ENCODE results near the gene CBX6. TPM values are rescaled to one million over a fixed set of nuclear protein-coding genes. Genes with fewer than 3 reads are reported as not detected.

CBX6 gene
- total RNA-seq, 1 donor from 2014 or later, result 120 TPM

- Mint-ChIP-seq H3K4me3 (ENCODE audit: low read depth) (no peak overlapping the region), H3K27me3 (ENCODE audit: low read depth) (no peaks in the 10 kb centered on the region), H3K36me3 (ENCODE audit: low read depth) (no peaks in the 10 kb centered on the region), H3K9me3 (no peaks in the 10 kb centered on the region), H3K27ac (no peak overlapping the region), H3K4me1 (ENCODE audit: low read depth) (no peaks in the 10 kb centered on the region)
- intact Hi-C loops (cut with micrococcal nuclease), result no loop called here
- DNase-seq (ENCODE audit: low spot score), result no peak
These were observed 44.5 kb downstream of the CBX6 start for GRCh38 chr22:38827510-38827909.

GRCh38 chr22:38826801-38827200 lies 45.2 kb downstream of the CBX6 start:
- H3K4me1 Mint-ChIP-seq (ENCODE audit: low read depth), result no peaks in the 10 kb centered on the region
- DNase-seq (ENCODE audit: low spot score), result no peak
- no peak overlapping the region for H3K4me3 Mint-ChIP-seq (ENCODE audit: low read depth)
- H3K9me3 Mint-ChIP-seq, result no peaks in the 10 kb centered on the region
- intact Hi-C loops (cut with micrococcal nuclease), result no loop called here
- no peaks in the 10 kb centered on the region for H3K36me3 Mint-ChIP-seq (ENCODE audit: low read depth)
- no peak overlapping the region for H3K27ac Mint-ChIP-seq
- H3K27me3 Mint-ChIP-seq (ENCODE audit: low read depth), result no peaks in the 10 kb centered on the region

- H3K4me3 Mint-ChIP-seq (ENCODE audit: low read depth), result no peak overlapping the region
- intact Hi-C loops (cut with micrococcal nuclease), result no loop called here
- no peaks in the 10 kb centered on the region for H3K9me3 Mint-ChIP-seq
- DNase-seq (ENCODE audit: low spot score), result no peak
- no peaks in the 10 kb centered on the region for H3K27me3 Mint-ChIP-seq (ENCODE audit: low read depth)
- no peaks in the 10 kb centered on the region for H3K4me1 Mint-ChIP-seq (ENCODE audit: low read depth)
- H3K36me3 Mint-ChIP-seq (ENCODE audit: low read depth), result no peaks in the 10 kb centered on the region
- no peak overlapping the region for H3K27ac Mint-ChIP-seq
These were observed 45.6 kb downstream of the CBX6 start for GRCh38 chr22:38826386-38826785.

GRCh38 chr22:38824585-38824984 lies 47.4 kb downstream of the CBX6 start:
- H3K9me3 Mint-ChIP-seq, result no peaks in the 10 kb centered on the region
- intact Hi-C loops (cut with micrococcal nuclease), result no loop called here
- no peaks in the 10 kb centered on the region for H3K4me1 Mint-ChIP-seq (ENCODE audit: low read depth)
- peak; percentile 48 for DNase-seq (ENCODE audit: low spot score)
- H3K36me3 Mint-ChIP-seq (ENCODE audit: low read depth), result no peaks in the 10 kb centered on the region
- no peak overlapping the region for H3K4me3 Mint-ChIP-seq (ENCODE audit: low read depth)
- no peak overlapping the region for H3K27ac Mint-ChIP-seq
- no peaks in the 10 kb centered on the region for H3K27me3 Mint-ChIP-seq (ENCODE audit: low read depth)

- Mint-ChIP-seq H3K9me3 (no peaks in the 10 kb centered on the region), H3K27ac (no peak overlapping the region), H3K27me3 (ENCODE audit: low read depth) (no peaks in the 10 kb centered on the region), H3K36me3 (ENCODE audit: low read depth) (no peaks in the 10 kb centered on the region), H3K4me1 (ENCODE audit: low read depth) (no peaks in the 10 kb centered on the region), H3K4me3 (ENCODE audit: low read depth) (no peak overlapping the region)
- DNase-seq (ENCODE audit: low spot score), result no peak
- intact Hi-C loops (cut with micrococcal nuclease), result no loop called here
These were observed 48.4 kb downstream of the CBX6 start for GRCh38 chr22:38823637-38824036.

- intact Hi-C loops (cut with micrococcal nuclease), result no loop called here
- Mint-ChIP-seq H3K9me3 (no peaks in the 10 kb centered on the region), H3K27ac (no peak overlapping the region), H3K4me3 (ENCODE audit: low read depth) (no peak overlapping the region), H3K4me1 (ENCODE audit: low read depth) (no peaks in the 10 kb centered on the region), H3K27me3 (ENCODE audit: low read depth) (no peaks in the 10 kb centered on the region), H3K36me3 (ENCODE audit: low read depth) (no peaks in the 10 kb centered on the region)
- DNase-seq (ENCODE audit: low spot score), result no peak
These were observed 48.9 kb downstream of the CBX6 start for GRCh38 chr22:38823076-38823475.

GRCh38 chr22:38820020-38820419 lies 52.0 kb downstream of the CBX6 start:
- no peaks in the 10 kb centered on the region for H3K4me1 Mint-ChIP-seq (ENCODE audit: low read depth)
- intact Hi-C loops (cut with micrococcal nuclease), result no loop called here
- no peak overlapping the region for H3K4me3 Mint-ChIP-seq (ENCODE audit: low read depth)
- DNase-seq (ENCODE audit: low spot score), result no peak
- H3K27me3 Mint-ChIP-seq (ENCODE audit: low read depth), result no peaks in the 10 kb centered on the region
- no peaks in the 10 kb centered on the region for H3K9me3 Mint-ChIP-seq
- H3K36me3 Mint-ChIP-seq (ENCODE audit: low read depth), result no peaks in the 10 kb centered on the region
- no peak overlapping the region for H3K27ac Mint-ChIP-seq

- Mint-ChIP-seq H3K27ac (no peak overlapping the region), H3K36me3 (ENCODE audit: low read depth) (no peaks in the 10 kb centered on the region), H3K4me1 (ENCODE audit: low read depth) (no peaks in the 10 kb centered on the region), H3K27me3 (ENCODE audit: low read depth) (no peaks in the 10 kb centered on the region), H3K4me3 (ENCODE audit: low read depth) (no peak overlapping the region), H3K9me3 (no peaks in the 10 kb centered on the region)
- intact Hi-C loops (cut with micrococcal nuclease), result no loop called here
- DNase-seq (ENCODE audit: low spot score), result no peak
These were observed 52.6 kb downstream of the CBX6 start for GRCh38 chr22:38819387-38819940.

- no peaks in the 10 kb centered on the region for H3K9me3 Mint-ChIP-seq
- H3K4me3 Mint-ChIP-seq (ENCODE audit: low read depth), result no peak overlapping the region
- intact Hi-C loops (cut with micrococcal nuclease), result no loop called here
- H3K27ac Mint-ChIP-seq, result no peak overlapping the region
- H3K36me3 Mint-ChIP-seq (ENCODE audit: low read depth), result no peaks in the 10 kb centered on the region
- no peak for DNase-seq (ENCODE audit: low spot score)
- no peaks in the 10 kb centered on the region for H3K4me1 Mint-ChIP-seq (ENCODE audit: low read depth)
- H3K27me3 Mint-ChIP-seq (ENCODE audit: low read depth), result peaks cover 6% of the 10 kb centered on the region
These were observed 54.8 kb downstream of the CBX6 start for GRCh38 chr22:38817196-38817595.

GRCh38 chr22:38815842-38816241 lies 56.2 kb downstream of the CBX6 start:
- no peaks in the 10 kb centered on the region for H3K36me3 Mint-ChIP-seq (ENCODE audit: low read depth)
- intact Hi-C loops (cut with micrococcal nuclease), result no loop called here
- no peaks in the 10 kb centered on the region for H3K9me3 Mint-ChIP-seq
- no peak for DNase-seq (ENCODE audit: low spot score)
- no peak overlapping the region for H3K27ac Mint-ChIP-seq
- H3K27me3 Mint-ChIP-seq (ENCODE audit: low read depth), result peaks cover 8% of the 10 kb centered on the region
- no peaks in the 10 kb centered on the region for H3K4me1 Mint-ChIP-seq (ENCODE audit: low read depth)
- H3K4me3 Mint-ChIP-seq (ENCODE audit: low read depth), result no peak overlapping the region

Other genes starting within 250 kb of the CBX6 start
- gene FAM227A, start 215.8 kb downstream of the CBX6 start, total RNA-seq, result 0.05 and 0.28 TPM in 2 replicates
- gene CBY1, start 215.6 kb downstream of the CBX6 start, total RNA-seq, result 10.3 and 11.2 TPM in 2 replicates
- gene TOMM22, start 190.3 kb downstream of the CBX6 start, total RNA-seq, result 128 and 138 TPM in 2 replicates
- gene JOSD1, start 171.3 kb downstream of the CBX6 start, total RNA-seq, result 101 and 105 TPM in 2 replicates
- gene GTPBP1, start 166.3 kb downstream of the CBX6 start, total RNA-seq, result 101 and 106 TPM in 2 replicates
- gene SUN2, start 116.2 kb downstream of the CBX6 start, total RNA-seq, result 121 and 123 TPM in 2 replicates
- gene DNAL4, start 78.1 kb downstream of the CBX6 start, total RNA-seq, result 4.7 and 6.1 TPM in 2 replicates
- gene NPTXR, start 28.2 kb downstream of the CBX6 start, total RNA-seq, result 1.4 and 1.7 TPM in 2 replicates
- not detected in 2 replicates for gene APOBEC3A, start 85.4 kb upstream of the CBX6 start, total RNA-seq
- gene APOBEC3B, start 110.1 kb upstream of the CBX6 start, total RNA-seq, result 17.0 and 17.2 TPM in 2 replicates
- gene APOBEC3C, start 142.0 kb upstream of the CBX6 start, total RNA-seq, result 91.7 and 93.1 TPM in 2 replicates
- 29.7 and 31.2 TPM in 2 replicates for gene APOBEC3D, start 148.9 kb upstream of the CBX6 start, total RNA-seq
- gene APOBEC3F, start 168.6 kb upstream of the CBX6 start, total RNA-seq, result 23.8 and 24.1 TPM in 2 replicates
- 61.4 and 63.7 TPM in 2 replicates for gene APOBEC3G, start 205.1 kb upstream of the CBX6 start, total RNA-seq
- gene APOBEC3H, start 225.0 kb upstream of the CBX6 start, total RNA-seq, result 7.3 and 8.3 TPM in 2 replicates

Data from activated T-helper 2 cell treated with anti-CD3 and anti-CD28 coated beads, Interferon-gamma antibody, Interleukin-2, Interleukin-4, amounts not matched to agents 10 μg/mL and 5 μg/mL and 100 μg/mL, durations not matched to agents 14 hours and 24 hours and 36 hours (primary cell).